Measurements from ENCODE around the gene HINT3.
A peak's percentile ranks its signal among the peaks of the same experiment; 100 is the strongest.
"Not testable (repeated sequence)": the region's sequence is repeated elsewhere in the genome, so short reads cannot be mapped to it uniquely, and the experiment has no call there.

Gene HINT3

GRCh38 chr6:125970760-125971159 lies 14.2 kb downstream of the HINT3 start:
- DNase-seq (ENCODE audit: low spot score) = no peak
- in situ Hi-C loops (cut with MboI; ENCODE audit: low sequenced_read_pairs, unreplicated experiment) = loop anchor here (10.0 kb wide), 1 partner anchor 656 kb away; no protein-coding TSS in a partner anchor
- no peak for TF ChIP-seq CTCF (IDR thresholded peaks at IDR 0.05; ENCODE audit: borderline replicate concordance, control extremely low read depth, extremely low read depth, insufficient read depth, missing control alignments)

- DNase-seq (ENCODE audit: low spot score) = not testable (repeated sequence)
- in situ Hi-C loops (cut with MboI; ENCODE audit: low sequenced_read_pairs, unreplicated experiment) = loop anchor here (10.0 kb wide), 1 partner anchor 658 kb away; no protein-coding TSS in a partner anchor
Observed at GRCh38 chr6:125972478-125972877, 15.9 kb downstream of the HINT3 start.

- TF ChIP-seq CTCF (IDR thresholded peaks at IDR 0.05; ENCODE audit: borderline replicate concordance, control extremely low read depth, extremely low read depth, insufficient read depth, missing control alignments) = peak; percentile 36
- in situ Hi-C loops (cut with MboI; ENCODE audit: low sequenced_read_pairs, unreplicated experiment) = loop anchor here (10.0 kb wide), 1 partner anchor 660 kb away; no protein-coding TSS in a partner anchor
- DNase-seq (ENCODE audit: low spot score) = peak; percentile 50
Observed at GRCh38 chr6:125974214-125974866, 17.8 kb downstream of the HINT3 start.

GRCh38 chr6:125979101-125979500 lies 22.5 kb downstream of the HINT3 start:
- in situ Hi-C loops (cut with MboI; ENCODE audit: low sequenced_read_pairs, unreplicated experiment) = loop anchor here (10.0 kb wide), 1 partner anchor 664 kb away; no protein-coding TSS in a partner anchor
- no peak for DNase-seq (ENCODE audit: low spot score)
- TF ChIP-seq CTCF (IDR thresholded peaks at IDR 0.05; ENCODE audit: borderline replicate concordance, control extremely low read depth, extremely low read depth, insufficient read depth, missing control alignments) = no peak

- in situ Hi-C loops (cut with MboI; ENCODE audit: low sequenced_read_pairs, unreplicated experiment) = no loop called here
- no peak for TF ChIP-seq CTCF (IDR thresholded peaks at IDR 0.05; ENCODE audit: borderline replicate concordance, control extremely low read depth, extremely low read depth, insufficient read depth, missing control alignments)
- no peak for DNase-seq (ENCODE audit: low spot score)
Observed at GRCh38 chr6:125981571-125982185, 25.1 kb downstream of the HINT3 start.

- no peak for TF ChIP-seq CTCF (IDR thresholded peaks at IDR 0.05; ENCODE audit: borderline replicate concordance, control extremely low read depth, extremely low read depth, insufficient read depth, missing control alignments)
- no peak for DNase-seq (ENCODE audit: low spot score)
- in situ Hi-C loops (cut with MboI; ENCODE audit: low sequenced_read_pairs, unreplicated experiment) = no loop called here
Observed at GRCh38 chr6:125983246-125983945, 26.8 kb downstream of the HINT3 start.

GRCh38 chr6:125984311-125984710 lies 27.7 kb downstream of the HINT3 start:
- in situ Hi-C loops (cut with MboI; ENCODE audit: low sequenced_read_pairs, unreplicated experiment) = no loop called here
- TF ChIP-seq CTCF (IDR thresholded peaks at IDR 0.05; ENCODE audit: borderline replicate concordance, control extremely low read depth, extremely low read depth, insufficient read depth, missing control alignments) = no peak
- no peak for DNase-seq (ENCODE audit: low spot score)

Measured in GM13976 (cell line).